Frontal cortex (tissue), 4 donors: Measurements from ENCODE around the gene FNIP1. TPM values are rescaled to one million over a fixed set of nuclear protein-coding genes. Genes with fewer than 3 reads are reported as not detected.
"Not testable (repeated sequence)": the region's sequence is repeated elsewhere in the genome, so short reads cannot be mapped to it uniquely, and the experiment has no call there.

ENCODE experiments used
- DNase-seq, 2 donors: peaks; one replicate each; pipeline ENCODE4 v3.0.0; 2012; ENCODE audit warnings: low spot score in 2 of 2
- FAIRE-seq: peaks from 2 replicates; lab custom pipeline; 2012; peaks lifted over from hg19 to GRCh38; lab: Jason Lieb, UNC
- total RNA-seq: library from RNA; depleted of rRNA; stranded (reverse); fragments of >200 nt; gene quantifications from one replicate; pipeline ENCODE4 v1.2.3, GENCODE V29; 2014
- donor health status: control.
- donor health status: control.
- donor health status: control.

Gene FNIP1
- total RNA-seq, 1 donor from 2014 or later = 54.2 TPM

GRCh38 chr5:131757830-131758519 is 38.8 kb downstream of the FNIP1 start:
- no peak for DNase-seq
- no peak for FAIRE-seq

- DNase-seq (no peak), FAIRE-seq (no peak)
Observed at GRCh38 chr5:131756942-131757341, 39.9 kb downstream of the FNIP1 start.

GRCh38 chr5:131754363-131754762 is 42.5 kb downstream of the FNIP1 start:
- FAIRE-seq = no peak
- DNase-seq = no peak

GRCh38 chr5:131751506-131751905 is 45.3 kb downstream of the FNIP1 start:
- FAIRE-seq (no peak), DNase-seq (no peak)

- FAIRE-seq (no peak), DNase-seq (no peak)
Observed at GRCh38 chr5:131749723-131750470, 46.9 kb downstream of the FNIP1 start.

- no peak for DNase-seq
- FAIRE-seq = no peak
Observed at GRCh38 chr5:131749138-131749537, 47.7 kb downstream of the FNIP1 start.

- no peak for DNase-seq
- FAIRE-seq = no peak
Observed at GRCh38 chr5:131747180-131748105, 49.4 kb downstream of the FNIP1 start.

GRCh38 chr5:131746423-131746822 is 50.4 kb downstream of the FNIP1 start:
- FAIRE-seq (no peak), DNase-seq (no peak)

GRCh38 chr5:131745703-131746102 is 51.1 kb downstream of the FNIP1 start:
- DNase-seq = no peak
- FAIRE-seq = no peak

- FAIRE-seq (no peak), DNase-seq (no peak)
Observed at GRCh38 chr5:131745155-131745554, 51.7 kb downstream of the FNIP1 start.

GRCh38 chr5:131740477-131740876 is 56.3 kb downstream of the FNIP1 start:
- DNase-seq = no peak
- no peak for FAIRE-seq

GRCh38 chr5:131735393-131735792 is 61.4 kb downstream of the FNIP1 start:
- FAIRE-seq = peak; percentile 92

GRCh38 chr5:131734939-131735338 is 61.9 kb downstream of the FNIP1 start:
- not testable (repeated sequence) for FAIRE-seq

More at GRCh38 chr5:131735393-131735792, 61.4 kb downstream of the FNIP1 start:
- no peak for DNase-seq

GRCh38 chr5:131729292-131729691 is 67.5 kb downstream of the FNIP1 start:
- DNase-seq, FAIRE-seq: not testable (repeated sequence)

More at GRCh38 chr5:131734939-131735338, 61.9 kb downstream of the FNIP1 start:
- DNase-seq = not testable (repeated sequence)

GRCh38 chr5:131724089-131724488 is 72.7 kb downstream of the FNIP1 start:
- not testable (repeated sequence) for DNase-seq, FAIRE-seq

GRCh38 chr5:131720714-131721113 is 76.1 kb downstream of the FNIP1 start:
- no peak for DNase-seq
- FAIRE-seq = no peak

- no peak for FAIRE-seq
- no peak for DNase-seq
Observed at GRCh38 chr5:131719564-131719963, 77.3 kb downstream of the FNIP1 start.

- DNase-seq (no peak), FAIRE-seq (no peak)
Observed at GRCh38 chr5:131718487-131719014, 78.3 kb downstream of the FNIP1 start.

- not testable (repeated sequence) for FAIRE-seq, DNase-seq
Observed at GRCh38 chr5:131717164-131717563, 79.7 kb downstream of the FNIP1 start.

GRCh38 chr5:131716650-131717049 is 80.2 kb downstream of the FNIP1 start:
- FAIRE-seq = no peak
- DNase-seq = no peak
